HG02588 (cell line): ENCODE results near the gene INO80C.
A peak's percentile ranks its signal among the peaks of the same experiment; 100 is the strongest.
"Not testable (repeated sequence)": the region's sequence is repeated elsewhere in the genome, so short reads cannot be mapped to it uniquely, and the experiment has no call there.

ENCODE experiments used
- ATAC-seq: cut with Tn5 transposase; IDR thresholded peaks from one replicate; pipeline ENCODE4 v1.9.1; 2021; ENCODE audit warnings: mild to moderate bottlenecking, moderate library complexity; ENCODE audit not compliant: unreplicated experiment

INO80C gene

DNA sequence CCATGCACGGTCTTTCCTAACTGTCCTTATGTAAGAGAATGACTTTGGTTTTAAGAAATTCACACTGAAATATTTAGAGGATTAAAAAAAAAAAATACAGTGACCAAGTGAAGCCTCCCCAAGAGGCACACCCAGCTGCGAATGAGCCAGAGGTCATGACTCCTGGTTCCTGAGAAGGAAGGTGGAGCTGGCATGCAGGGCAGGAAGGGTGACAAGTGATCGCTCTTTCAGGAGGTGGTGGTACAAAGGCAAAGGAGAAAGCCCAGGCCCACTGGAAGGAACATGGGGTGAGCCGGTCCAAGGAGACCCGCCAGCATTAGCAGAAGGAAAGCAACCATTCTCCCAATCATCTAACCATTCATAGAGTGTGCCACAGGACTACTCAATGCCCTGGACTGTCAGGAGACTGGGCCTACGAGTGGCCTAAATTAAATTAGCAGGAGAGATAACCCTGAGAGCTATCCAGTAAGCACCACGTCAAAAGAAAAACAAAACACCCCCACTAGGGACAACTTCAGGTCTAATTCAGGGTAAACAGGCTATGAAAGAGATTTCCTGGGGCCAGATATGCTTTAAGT lies 7.8 kb downstream of the INO80C start:
- ATAC-seq = no peak

DNA sequence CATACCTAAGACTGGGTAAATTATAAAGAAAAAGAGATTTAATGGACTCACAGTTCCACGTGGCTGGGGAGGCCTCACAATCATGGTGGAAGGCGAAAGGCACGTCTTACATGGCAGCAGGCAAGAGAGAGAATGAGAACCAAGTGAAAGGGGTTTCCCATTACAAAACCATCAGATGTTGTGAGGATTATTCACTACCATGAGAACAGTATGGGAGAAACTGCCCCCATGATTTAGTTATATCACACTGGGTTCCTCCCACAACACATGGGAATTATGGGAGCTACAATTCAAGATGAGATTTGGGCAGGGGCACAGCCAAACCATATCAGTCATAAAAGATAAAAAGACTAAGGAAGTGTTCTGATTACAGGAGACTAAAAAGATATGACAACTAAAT lies 8.5 kb downstream of the INO80C start:
- ATAC-seq = not testable (repeated sequence)

DNA sequence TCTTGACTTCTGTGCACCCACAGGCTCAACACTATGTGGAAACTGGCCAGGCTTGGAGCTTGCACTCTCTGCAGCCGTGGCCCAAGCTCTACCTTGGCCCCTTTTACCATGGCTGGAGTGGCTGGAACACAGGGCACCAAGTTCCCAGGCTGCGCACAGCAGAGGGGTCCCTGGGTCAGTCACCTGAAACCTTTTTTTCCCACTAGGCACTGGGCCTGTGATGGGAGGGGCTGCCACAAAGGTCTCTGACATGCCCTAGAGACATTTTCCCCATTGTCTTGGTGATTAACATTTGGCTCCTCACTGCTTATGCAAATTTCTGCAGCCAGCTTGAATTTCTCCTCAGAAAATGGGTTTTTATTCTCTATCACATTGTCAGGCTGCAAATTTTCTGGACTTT lies 9.4 kb downstream of the INO80C start:
- not testable (repeated sequence) for ATAC-seq

DNA sequence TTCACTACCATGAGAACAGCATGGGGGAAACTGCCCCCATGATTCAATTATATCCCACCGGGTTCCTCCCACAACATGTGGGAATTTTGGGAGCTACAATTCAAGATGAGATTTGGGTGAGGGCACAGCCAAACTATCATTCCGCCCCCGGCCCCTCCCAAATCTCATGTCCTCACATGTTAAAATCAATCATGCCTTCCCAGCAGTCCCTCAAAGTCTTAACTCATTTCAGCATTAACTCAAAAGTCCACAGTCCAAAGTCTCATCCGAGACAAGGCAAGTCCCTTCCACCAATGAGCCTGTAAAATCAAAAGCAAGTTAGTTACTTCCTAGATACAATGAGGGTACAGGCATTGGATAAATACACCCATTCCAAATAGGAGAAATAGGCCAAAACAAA lies 10.2 kb downstream of the INO80C start:
- not testable (repeated sequence) for ATAC-seq

DNA sequence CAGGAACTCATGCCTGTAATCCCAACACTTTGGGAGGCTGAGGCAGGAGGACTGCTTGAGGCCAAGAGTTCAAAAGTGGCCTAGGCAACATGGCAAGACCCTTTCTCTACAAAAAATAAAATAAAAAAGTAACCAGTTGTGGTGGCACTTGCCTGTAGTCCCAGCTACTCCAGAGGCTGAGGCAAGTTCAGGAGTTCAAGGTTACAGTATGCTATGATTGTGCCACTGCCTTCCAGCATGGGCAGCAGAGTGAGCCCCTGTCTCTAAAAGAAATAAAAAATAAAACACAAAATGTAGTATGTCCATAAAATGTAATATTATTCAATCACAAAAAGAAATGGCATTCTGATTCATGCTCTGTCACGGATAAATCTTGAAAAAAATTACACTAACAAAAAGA lies 11.9 kb downstream of the INO80C start:
- no peak for ATAC-seq

DNA sequence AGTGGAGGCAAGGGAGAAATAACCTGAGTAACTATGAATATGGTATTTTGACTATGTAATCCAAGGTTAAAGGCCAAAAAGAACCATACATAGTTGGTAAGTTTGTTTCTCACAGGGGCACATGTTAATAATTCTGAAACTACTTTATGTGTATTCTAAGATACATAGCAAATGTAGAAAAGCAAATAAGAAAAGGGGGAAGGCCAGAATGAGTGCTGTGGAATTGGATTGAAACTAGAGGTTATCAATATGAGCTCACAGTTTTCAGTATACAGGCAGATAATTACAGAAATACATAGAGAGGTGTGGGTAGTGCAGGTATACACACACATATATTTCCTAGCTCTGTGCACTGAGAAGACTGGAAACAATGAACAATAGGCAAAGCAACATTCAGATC lies 13.7 kb downstream of the INO80C start:
- ATAC-seq = peak; percentile 80

DNA sequence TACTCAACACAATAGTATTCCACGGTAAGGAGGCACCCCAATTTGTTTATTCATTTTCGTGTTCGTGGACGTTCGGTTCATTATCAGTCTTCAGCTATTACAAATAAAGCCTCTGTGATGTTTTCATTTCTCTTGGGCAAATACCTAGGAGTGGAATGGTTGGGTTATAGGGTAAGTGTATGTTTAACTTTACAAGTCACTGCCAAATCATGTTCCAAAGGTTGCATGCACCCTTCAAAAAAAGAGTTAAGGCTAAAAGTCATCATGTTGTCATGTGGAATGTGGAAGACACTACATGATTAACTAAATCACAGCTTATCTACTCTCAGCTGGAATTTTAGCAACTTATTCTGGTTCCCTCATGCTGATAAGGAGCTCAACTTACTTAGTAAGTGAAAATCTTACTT lies 15.8 kb downstream of the INO80C start:
- ATAC-seq = no peak

DNA sequence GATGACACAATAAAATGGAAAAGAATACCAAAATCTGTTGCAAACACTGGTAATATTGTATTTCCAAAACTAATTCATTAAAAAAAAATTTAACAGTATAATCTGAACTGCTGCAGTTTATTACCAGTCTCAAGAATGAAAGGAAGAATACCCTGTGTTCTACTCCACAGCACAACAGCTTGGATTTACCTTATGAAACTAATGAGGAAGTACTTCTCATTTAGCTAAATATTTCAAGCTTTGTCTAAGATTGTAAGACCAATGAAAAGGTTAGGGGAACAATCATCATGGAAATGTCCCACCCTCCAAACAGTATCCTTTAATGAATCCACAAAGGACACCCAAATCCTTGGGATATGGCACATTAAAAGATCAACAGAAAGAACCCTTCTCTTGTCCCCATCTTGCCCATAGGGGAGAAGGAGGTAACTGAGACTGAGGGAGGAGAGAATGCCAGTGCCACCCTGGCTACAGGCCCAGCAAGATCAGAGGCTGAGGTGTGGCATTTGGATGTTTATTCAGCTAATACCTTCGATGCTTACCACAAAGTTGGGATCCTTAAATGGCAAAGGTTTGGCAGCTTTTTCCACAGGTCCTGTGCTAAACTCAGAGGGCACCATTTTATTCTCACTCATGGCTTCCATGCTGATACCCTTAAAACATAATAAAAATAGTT lies 17.7 kb downstream of the INO80C start:
- no peak for ATAC-seq

DNA sequence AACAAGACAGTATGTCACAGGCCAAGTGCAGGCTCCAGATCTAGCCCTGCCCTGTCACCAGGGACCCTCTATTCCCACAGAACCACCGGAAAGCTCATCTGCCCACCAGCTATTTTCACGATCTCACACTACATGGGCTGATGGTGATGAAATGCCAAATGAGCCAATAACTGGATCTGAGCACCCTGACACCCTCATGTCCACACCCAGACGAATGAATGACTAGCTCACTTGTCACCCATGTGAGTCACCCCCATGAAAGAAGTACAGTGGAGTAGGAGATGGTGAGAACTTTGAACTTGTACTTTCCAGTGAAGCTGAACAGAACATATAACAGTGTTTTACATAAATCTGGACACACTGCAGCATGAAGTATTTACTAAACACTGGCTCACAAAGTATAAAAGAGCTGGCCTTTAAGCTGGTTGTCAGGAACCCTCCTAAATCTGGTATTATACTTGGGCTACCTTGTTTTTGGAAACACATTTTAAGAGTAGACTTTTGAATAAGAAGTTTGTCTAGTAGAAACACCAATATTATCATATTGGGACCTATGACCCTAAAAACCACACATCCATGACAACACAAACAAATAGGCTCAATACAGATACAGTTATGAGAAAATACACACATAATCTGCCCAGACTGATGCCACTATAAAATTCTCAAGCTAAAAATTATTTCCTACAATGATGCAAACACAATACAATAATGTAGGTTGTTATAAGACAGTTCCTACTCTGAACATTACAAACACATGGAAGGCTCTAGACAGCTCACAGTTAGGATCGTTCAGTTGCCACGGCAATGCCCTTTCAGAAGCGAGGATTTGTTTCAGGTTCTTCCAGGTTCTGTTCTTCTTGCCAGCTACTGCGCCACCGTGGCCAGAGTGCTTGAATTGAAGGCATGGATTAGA lies 19.0 kb downstream of the INO80C start:
- no peak for ATAC-seq

DNA sequence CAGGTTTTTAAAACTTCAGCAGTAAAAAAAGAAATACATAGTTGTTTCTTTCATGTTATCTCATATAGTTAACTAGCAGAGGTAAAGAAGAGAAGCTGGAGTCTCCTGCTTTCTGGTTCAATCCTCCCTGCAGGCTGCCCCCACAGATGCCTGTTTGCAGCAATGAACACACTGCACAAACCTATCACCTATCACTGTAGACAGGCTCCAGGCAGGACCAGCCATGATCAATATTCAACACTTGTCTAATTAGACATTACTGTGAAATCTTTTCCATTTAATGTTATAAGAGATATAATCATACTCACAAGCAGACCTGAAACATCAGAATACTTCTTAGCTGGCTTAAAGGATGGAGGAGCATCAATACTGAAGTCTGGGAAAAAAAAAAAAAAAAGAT lies 19.8 kb downstream of the INO80C start:
- ATAC-seq = no peak

DNA sequence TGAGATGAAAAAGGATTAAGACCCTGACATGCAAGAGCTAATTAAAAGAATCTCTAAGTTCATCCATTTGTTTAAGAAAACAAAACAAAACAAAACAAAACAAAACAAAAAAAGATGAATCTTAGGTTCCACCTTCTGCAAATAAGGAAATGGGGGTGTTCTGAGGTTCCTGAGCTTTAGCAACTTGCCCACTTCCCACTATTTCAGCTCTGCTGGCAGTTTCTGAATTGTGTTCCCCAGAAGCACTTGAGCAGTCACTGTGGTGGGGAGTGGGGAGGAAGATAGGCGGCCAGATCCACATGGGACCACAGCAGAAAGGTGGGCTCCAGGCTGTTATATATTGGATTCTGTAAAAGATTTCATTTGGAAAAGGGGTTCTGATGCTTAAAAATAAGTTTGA lies 20.3 kb downstream of the INO80C start:
- no peak for ATAC-seq

DNA sequence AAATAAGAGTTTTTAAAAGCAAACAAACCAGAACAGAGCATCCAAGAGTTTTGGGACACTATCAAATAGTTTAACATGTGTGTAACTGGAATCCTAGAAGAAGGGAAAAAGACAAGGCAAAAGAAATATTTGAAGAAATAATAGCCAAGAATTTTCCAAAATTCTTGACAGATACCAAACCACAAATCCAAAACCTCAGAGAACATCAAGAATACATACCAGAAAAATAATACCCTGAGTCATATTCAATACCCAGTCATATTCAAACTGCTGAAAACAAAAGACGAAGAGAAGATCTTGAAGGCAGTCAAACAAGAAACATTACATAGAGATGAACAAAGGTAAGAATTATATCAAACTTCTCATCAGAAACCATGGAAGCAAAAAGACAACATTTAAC lies 22.9 kb downstream of the INO80C start:
- no peak for ATAC-seq

DNA sequence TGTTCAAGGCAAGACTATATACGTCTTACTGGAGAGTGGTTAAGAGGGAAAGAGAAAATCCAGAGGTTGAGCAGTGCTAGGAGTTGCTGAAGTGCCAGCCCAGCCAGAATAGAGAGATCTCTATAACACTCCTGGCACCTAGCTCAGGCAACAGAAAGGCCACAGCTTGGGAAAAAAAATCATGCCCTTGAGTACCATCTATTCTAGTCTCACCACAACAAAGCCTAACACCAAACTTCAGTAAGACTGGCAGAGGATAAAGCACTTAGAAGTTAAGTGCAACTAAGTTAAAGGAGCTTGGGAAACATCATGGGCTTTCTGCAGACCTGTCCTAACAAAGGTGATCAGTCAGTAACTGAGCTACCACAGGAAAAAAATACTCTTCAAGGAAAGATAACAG lies 24.2 kb downstream of the INO80C start:
- ATAC-seq = no peak

DNA sequence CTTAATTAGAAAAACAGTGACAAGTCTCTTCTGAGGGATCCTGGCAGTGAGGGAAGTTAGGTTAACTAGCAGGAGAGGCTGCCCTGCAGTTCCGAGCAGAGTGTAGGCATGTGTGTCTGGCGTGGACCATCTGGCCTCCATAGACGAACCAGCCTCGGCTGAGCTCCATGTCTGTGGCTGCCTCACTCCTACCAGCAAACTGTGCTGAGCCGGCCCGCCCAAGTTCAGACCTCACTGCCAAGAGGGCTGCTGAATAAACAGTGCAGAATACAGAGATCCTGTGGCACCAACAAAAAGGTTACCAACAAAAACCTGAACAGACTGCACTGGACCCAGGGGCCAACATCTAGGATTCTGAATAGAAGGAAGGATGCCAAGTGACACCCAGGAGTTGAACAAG lies 27.3 kb downstream of the INO80C start:
- ATAC-seq = no peak

DNA sequence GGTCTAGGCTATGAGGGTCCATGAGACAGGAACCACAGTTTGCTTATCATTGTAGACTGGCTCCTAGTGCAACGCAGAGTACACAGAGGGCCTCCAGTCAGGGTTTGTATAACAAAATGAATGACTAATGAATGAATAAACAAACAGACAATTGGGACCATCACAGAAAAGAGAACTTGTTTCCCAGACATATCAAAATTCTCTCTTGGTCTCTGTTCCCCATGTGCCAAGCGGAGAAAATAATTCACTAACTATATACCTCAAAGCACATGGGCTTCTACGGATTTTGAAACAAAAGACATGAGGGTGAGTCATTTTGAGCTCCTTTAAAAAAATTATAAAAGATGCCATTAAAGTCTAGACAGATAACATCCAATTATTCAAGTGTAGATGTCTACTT lies 28.0 kb downstream of the INO80C start:
- no peak for ATAC-seq

DNA sequence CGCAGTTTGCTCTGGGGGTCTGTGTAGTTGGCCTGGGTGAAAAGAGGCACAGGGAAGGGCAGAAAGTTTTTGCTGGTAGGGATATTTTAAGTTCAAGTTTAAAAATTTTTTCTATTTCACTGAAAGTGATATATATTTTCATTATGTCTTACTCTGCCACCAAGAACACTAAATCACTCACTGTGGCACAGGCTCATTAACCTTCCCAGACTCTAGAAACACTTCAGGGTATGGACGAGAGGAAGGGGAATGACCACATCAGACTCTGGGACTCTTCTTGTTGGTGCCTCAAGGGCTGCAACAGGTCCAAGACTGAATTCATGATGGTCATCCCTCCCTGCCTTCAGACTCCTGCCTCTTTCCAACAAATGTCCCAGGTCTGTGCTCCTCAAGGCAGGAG lies 29.0 kb downstream of the INO80C start:
- no peak for ATAC-seq

DNA sequence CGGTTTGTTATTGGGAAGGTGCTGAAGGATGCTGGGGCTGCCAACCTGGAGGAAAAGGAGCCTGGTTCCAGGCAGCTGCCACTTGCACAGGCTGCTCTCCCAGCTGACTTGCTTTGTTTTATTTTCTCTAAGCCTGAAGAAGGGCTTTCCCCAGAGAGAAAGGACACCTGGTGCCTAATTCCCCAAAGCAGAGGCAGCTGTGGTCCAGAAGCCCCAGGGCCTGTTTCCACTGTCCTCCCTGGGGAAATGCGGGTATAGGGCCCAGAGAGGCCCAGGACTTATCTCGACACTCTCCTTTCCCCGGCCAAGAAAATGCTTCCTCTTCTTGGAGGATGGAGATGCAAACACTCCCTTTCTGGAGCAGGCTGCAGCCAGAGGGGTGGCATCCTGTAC lies 30.1 kb downstream of the INO80C start:
- peak; percentile 91 for ATAC-seq

DNA sequence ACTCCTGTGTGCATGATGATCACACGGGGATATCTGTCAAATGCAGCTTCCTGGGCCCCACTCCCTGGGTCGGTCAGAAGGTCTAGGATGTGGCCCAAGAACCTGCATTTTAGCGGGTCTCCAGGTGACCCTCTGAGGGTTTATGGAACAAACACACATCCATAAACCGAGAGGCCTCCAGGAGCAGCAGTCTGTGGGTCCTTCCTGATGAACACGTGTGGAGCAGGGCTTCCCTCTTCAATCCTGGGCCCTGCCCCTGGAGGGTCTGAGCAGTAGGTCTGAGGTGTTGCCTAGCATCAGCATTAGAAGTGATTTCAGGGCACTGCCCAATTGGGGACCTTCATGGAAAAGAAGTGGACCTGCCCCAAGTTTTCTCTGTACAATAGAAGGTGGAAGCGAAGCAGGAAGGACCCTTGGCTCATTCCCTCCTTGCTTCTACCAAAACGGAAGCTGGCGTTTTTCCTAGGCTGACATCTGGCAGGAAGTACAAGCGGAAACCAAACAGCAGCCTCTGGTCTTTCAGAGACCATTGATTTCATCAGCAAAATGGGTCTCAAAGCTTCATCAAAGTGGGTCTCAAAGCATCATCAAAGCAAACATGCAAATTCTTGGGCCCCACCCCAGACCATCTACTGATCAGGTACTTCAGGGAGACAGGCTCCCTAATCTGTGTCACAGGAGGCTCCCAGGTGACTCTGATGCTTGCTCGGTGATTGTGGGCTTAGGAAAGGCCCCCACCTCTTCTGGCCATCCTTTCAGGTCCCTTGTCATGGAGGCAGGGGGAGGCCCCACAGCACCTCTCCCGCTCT lies 30.7 kb downstream of the INO80C start:
- peak; percentile 5 for ATAC-seq

DNA sequence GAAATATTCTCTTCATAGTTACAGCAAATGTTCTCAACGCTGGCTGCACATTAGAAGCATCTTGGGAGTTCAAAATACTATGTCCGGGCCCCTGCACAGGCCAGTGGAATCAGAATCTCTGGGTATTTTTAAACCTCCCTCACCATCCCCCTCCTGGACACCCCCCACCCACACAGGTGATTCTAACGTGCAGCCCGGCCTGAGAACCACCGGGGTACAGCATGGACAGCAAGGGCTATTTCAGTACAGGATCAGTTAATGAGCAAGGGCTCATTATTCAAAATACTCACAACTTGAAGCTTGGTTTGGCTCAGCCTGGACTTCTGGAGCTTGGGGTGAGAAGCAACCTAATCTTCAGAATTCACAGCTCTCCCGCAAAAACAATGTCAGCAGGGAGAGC lies 31.4 kb downstream of the INO80C start:
- ATAC-seq = no peak

DNA sequence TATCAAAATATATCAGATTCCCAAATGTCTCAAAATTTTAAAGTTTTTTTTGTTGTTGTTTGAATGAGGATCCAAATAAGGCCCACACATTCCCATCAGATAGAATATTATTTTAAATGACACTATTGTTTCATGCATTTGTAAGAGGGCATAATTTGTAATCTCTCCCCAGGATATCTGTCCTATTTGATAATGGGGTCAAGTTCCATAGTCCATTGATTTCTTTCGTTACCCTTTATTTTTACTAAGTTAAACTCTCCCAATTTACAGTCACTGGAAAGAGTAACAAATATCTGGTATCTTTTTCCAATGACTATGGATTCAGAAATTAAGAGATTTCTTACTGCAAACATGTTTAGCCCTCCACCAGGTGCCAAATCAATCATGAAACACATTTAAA lies 32.4 kb downstream of the INO80C start:
- ATAC-seq = no peak

DNA sequence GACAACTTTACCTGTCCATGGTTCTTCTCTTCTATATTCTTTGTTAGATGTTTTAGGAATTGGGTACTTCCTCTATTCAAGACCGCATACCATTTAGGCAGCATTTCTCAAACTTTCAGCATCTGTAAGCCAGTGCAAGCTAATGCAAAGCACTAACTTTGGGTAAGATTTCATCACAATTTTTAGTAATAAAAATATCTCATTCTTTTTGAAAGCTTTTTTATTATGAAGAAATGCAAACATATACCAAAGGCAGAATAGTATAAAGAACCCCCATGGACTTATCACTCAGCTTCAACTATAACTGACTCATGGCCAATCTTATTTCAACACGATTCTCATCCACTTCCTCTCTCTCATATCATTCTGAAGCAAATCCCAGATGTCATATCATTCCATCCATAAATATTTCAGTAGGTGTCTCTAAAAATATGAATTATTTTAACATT lies 32.9 kb downstream of the INO80C start:
- no peak for ATAC-seq
